DOHH2 (cell line): ENCODE measurements around the gene DLX2.

Experiments
- H3F3A ChIP-seq: fragments of 200-600 bp; sonication (generic), shearing (Covaris generic); 2 replicates; pipeline ENCODE4 v1.6.0; 2016; ENCODE audit warnings: antibody characterized with exemption, mild to moderate bottlenecking; ENCODE audit not compliant: control insufficient read depth, insufficient read depth
- H3K27ac ChIP-seq: fragments of 200-600 bp; sonication (generic); 2 replicates; pipeline ENCODE4 v1.5.1; 2014; ENCODE audit warnings: low read depth, mild to moderate bottlenecking, low read length, moderate library complexity
- H3K27me3 ChIP-seq: fragments of 200-600 bp; sonication (generic); 2 replicates; pipeline ENCODE4 v1.6.1; 2014; ENCODE audit warnings: mild to moderate bottlenecking, low read length, mixed read lengths; ENCODE audit not compliant: control insufficient read depth
- H3K36me3 ChIP-seq: fragments of 200-600 bp; sonication (generic); 2 replicates; pipeline ENCODE4 v1.6.1; 2014; ENCODE audit warnings: mild to moderate bottlenecking, low read length, moderate library complexity, mixed read lengths; ENCODE audit not compliant: control insufficient read depth
- H3K4me1 ChIP-seq: fragments of 200-600 bp; sonication (generic); 2 replicates; pipeline ENCODE4 v1.6.1; 2014; ENCODE audit warnings: mild to moderate bottlenecking, low read length, mixed read lengths; ENCODE audit not compliant: control insufficient read depth
- H3K4me2 ChIP-seq: fragments of 200-600 bp; sonication (generic); 2 replicates; pipeline ENCODE4 v1.6.0; 2014; ENCODE audit warnings: mild to moderate bottlenecking, low read length, moderate library complexity
- H3K4me3 ChIP-seq: fragments of 200-600 bp; sonication (generic); 2 replicates; pipeline ENCODE4 v1.5.1; 2014; ENCODE audit warnings: mild to moderate bottlenecking, low read length, mixed read lengths
- H3K79me2 ChIP-seq: fragments of 200-600 bp; sonication (generic); 2 replicates; pipeline ENCODE4 v1.6.1; 2014; ENCODE audit warnings: mild to moderate bottlenecking, low read length, mixed read lengths; ENCODE audit not compliant: control insufficient read depth
- H3K9me2 ChIP-seq: fragments of 200-600 bp; sonication (generic); replicated peaks from 2 replicates; pipeline ENCODE4 v1.6.1; 2014; ENCODE audit warnings: mild to moderate bottlenecking, low read length, mixed read lengths; ENCODE audit not compliant: control insufficient read depth
- H3K9me3 ChIP-seq: fragments of 200-600 bp; sonication (generic); 2 replicates; pipeline ENCODE4 v1.6.1; 2014; ENCODE audit warnings: antibody characterized with exemption, low read length, mixed read lengths; ENCODE audit not compliant: control insufficient read depth, insufficient read depth
- H4K20me1 ChIP-seq: fragments of 200-600 bp; sonication (generic); 2 replicates; pipeline ENCODE4 v1.6.0; 2014; ENCODE audit warnings: low read depth, mild to moderate bottlenecking, antibody characterized with exemption, low read length, moderate library complexity; ENCODE audit not compliant: control insufficient read depth, insufficient read depth
- EZH2phosphoT487 ChIP-seq: fragments of 200-600 bp; sonication (generic); IDR thresholded peaks from 2 replicates; pipeline ENCODE4 v1.6.1; 2017; ENCODE audit warnings: borderline replicate concordance, mild to moderate bottlenecking, antibody characterized with exemption, low read length, moderate library complexity, mixed read lengths
- TF ChIP-seq, protein P1 (sequence below): fragments of 200-600 bp; sonication (generic); IDR thresholded peaks from one replicate; pipeline ENCODE4 v1.5.1; 2014; ENCODE audit warnings: antibody characterized with exemption, mild to moderate bottlenecking, low read depth, low read length; ENCODE audit not compliant: poor library complexity, severe bottlenecking

Gene DLX2

DNA sequence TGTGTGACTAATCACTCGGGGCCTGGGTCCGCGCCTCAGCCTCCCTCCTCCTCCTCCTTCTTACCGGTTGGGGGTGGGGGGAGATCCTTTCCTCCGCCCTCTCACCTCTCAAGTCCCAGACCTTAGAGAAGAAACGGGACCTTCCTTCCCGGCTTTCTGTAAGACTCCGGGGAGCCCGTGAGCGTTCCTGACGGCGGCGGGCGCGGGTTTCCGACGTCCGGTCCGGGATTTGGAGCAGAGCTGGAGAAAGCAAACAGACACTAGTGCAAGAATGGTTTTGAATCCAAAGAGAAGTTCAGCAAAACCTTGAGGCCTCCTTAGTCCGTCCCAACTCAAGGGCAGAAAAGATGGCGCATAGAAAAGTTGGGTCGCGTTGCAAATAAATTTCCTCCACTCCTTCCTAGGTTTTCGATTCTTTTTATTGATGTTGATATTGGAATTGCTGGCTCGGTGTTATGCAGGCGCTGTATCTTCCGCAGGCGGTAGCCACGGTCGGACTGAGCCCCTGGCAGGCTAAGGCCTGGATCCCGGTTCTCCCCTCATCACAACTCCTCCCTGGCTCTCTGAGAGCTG lies 15.4 kb downstream of the DLX2 start:
- H3K4me1 ChIP-seq, result peaks cover 37% of the 10 kb centered on the region
- TF ChIP-seq, protein P1, sequence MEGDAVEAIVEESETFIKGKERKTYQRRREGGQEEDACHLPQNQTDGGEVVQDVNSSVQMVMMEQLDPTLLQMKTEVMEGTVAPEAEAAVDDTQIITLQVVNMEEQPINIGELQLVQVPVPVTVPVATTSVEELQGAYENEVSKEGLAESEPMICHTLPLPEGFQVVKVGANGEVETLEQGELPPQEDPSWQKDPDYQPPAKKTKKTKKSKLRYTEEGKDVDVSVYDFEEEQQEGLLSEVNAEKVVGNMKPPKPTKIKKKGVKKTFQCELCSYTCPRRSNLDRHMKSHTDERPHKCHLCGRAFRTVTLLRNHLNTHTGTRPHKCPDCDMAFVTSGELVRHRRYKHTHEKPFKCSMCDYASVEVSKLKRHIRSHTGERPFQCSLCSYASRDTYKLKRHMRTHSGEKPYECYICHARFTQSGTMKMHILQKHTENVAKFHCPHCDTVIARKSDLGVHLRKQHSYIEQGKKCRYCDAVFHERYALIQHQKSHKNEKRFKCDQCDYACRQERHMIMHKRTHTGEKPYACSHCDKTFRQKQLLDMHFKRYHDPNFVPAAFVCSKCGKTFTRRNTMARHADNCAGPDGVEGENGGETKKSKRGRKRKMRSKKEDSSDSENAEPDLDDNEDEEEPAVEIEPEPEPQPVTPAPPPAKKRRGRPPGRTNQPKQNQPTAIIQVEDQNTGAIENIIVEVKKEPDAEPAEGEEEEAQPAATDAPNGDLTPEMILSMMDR, result no peak
- TF ChIP-seq EZH2phosphoT487, result no peak
- peaks cover 89% of the 10 kb centered on the region for H3K27me3 ChIP-seq
- H3K9me3 ChIP-seq, result no peaks in the 10 kb centered on the region
- H3K27ac ChIP-seq, result no peak overlapping the region
- no peaks in the 10 kb centered on the region for H3K79me2 ChIP-seq
- no peaks in the 10 kb centered on the region for H3K9me2 ChIP-seq
- H3F3A ChIP-seq, result peaks cover 11% of the 10 kb centered on the region; the same call in 1 of the 2 replicates
- no peaks in the 10 kb centered on the region; the same call in 1 of the 2 replicates for H4K20me1 ChIP-seq
- no peak overlapping the region for H3K4me2 ChIP-seq
- H3K4me3 ChIP-seq, result no peak overlapping the region
- no peaks in the 10 kb centered on the region for H3K36me3 ChIP-seq

DNA sequence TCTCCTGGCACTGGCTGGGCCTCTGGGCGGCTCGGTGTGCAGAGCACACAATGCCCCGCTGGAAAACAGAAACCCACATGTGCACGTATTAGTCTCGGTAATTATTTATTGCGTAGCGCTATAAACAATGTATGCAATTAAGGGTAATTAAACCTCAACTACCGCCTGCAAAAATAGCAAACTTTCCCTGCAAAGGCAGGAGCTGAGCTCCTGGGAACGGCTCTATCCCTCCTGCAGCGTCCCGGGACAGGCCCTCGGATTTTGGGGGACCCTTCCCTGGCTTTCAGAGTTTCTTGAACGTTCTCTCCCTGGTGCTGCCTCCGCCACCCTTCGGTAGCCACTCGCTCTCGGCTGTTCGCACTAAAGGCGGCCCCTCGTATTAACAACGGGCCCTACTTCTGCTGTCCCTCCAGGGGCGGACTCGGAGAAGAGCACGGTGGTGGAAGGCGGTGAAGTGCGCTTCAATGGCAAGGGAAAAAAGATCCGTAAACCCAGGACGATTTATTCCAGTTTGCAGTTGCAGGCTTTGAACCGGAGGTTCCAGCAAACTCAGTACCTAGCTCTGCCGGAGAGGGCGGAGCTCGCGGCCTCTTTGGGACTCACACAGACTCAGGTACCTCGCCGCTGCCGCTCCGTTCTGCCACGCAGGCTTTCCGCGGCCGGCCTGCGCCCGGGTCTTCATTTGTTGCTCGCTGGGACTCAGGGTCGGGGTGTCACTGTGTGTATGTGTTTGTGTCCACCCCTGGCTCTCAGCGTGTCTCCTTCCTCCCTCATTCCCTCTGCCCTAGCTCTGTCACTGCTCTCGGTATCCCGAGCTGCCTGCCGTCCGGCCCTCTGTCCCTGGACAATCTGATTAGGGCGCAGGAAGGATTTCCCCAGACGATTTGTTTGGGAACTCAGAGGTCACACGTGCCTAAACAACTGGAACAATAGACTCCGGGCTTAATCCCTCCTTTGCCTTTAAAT lies 16.2 kb downstream of the DLX2 start:
- Histone ChIP-seq H3F3A (peaks cover 6% of the 10 kb centered on the region; the same call in 1 of the 2 replicates), H3K36me3 (no peaks in the 10 kb centered on the region), H3K4me2 (peak overlapping the region; percentile 88), H3K9me2 (no peaks in the 10 kb centered on the region), H3K4me1 (peaks cover 37% of the 10 kb centered on the region), H3K79me2 (no peaks in the 10 kb centered on the region), H3K9me3 (no peaks in the 10 kb centered on the region), H3K27me3 (peaks cover 89% of the 10 kb centered on the region), H3K27ac (no peak overlapping the region), H3K4me3 (peak overlapping the region; percentile 85), H4K20me1 (no peaks in the 10 kb centered on the region; the same call in 1 of the 2 replicates)
- TF ChIP-seq, protein P1, result no peak
- TF ChIP-seq EZH2phosphoT487, result peak; percentile 31; the same call in 1 of the 2 replicates

DNA sequence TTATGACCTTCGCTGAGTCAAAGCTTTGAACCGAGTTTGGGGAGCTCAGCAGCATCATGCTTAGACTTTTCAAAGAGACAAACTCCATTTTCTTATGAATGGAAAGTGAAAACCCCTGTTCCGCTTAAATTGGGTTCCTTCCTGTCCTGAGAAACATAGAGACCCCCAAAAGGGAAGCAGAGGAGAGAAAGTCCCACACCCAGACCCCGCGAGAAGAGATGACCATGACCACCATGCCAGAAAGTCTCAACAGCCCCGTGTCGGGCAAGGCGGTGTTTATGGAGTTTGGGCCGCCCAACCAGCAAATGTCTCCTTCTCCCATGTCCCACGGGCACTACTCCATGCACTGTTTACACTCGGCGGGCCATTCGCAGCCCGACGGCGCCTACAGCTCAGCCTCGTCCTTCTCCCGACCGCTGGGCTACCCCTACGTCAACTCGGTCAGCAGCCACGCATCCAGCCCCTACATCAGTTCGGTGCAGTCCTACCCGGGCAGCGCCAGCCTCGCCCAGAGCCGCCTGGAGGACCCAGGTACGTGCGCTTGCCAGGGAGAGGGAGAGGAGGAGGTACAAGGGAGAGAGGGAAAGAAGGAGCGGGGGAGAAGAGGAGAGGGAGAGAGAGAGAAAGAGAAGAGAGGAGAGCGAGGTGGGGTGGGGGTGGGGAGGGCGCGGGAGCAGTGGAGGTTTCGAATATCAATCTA lies 17.1 kb downstream of the DLX2 start, which contains the start of gene DLX1:
TSS of gene DLX1 (plus strand) at position 48 of the 700 bp plus-strand sequence. CDS start at position 219, 171 bp downstream.
- peak within 1 kb of the TSS; percentile 88 for H3K4me2 ChIP-seq
- H3F3A ChIP-seq, result peaks cover 6% of the 10 kb centered on the region; the same call in 1 of the 2 replicates
- no peaks in the 10 kb centered on the region for H3K36me3 ChIP-seq
- H3K9me3 ChIP-seq, result no peaks in the 10 kb centered on the region
- H3K4me3 ChIP-seq, result peak within 1 kb of the TSS; percentile 85
- no peaks in the 10 kb centered on the region for H3K9me2 ChIP-seq
- H3K27me3 ChIP-seq, result peaks cover 85% of the 10 kb centered on the region
- H4K20me1 ChIP-seq, result no peaks in the 10 kb centered on the region; the same call in 1 of the 2 replicates
- no peak for TF ChIP-seq EZH2phosphoT487
- TF ChIP-seq, protein P1, result no peak
- no peak within 1 kb of the TSS for H3K27ac ChIP-seq
- no peaks in the 10 kb centered on the region for H3K79me2 ChIP-seq
- peaks cover 37% of the 10 kb centered on the region for H3K4me1 ChIP-seq
